Fibroblast of the aortic adventitia (primary cell): ENCODE results near the gene ADCY10. TPM values are rescaled to one million over a fixed set of nuclear protein-coding genes. Genes with fewer than 3 reads are reported as not detected.
A peak's percentile ranks its signal among the peaks of the same experiment; 100 is the strongest.

Experiments used
- DNase-seq: peaks from one replicate; pipeline ENCODE4 v3.0.0-alpha.2; 2010; ENCODE audit warnings: low read depth
- H3K4me3 ChIP-seq: 2 replicates; pipeline ENCODE4 v1.5.1; 2011; ENCODE audit warnings: low read depth, mild to moderate bottlenecking, control low read depth, low read length, moderate library complexity
- CTCF ChIP-seq: IDR thresholded peaks from 2 replicates; pipeline ENCODE4 v1.5.1; 2011; ENCODE audit warnings: mild to moderate bottlenecking, low read length, control low read depth, inconsistent platforms; ENCODE audit not compliant: insufficient read depth
- total RNA-seq: library from RNA; depleted of rRNA; stranded (reverse); fragments of >200 nt; gene quantifications from 2 replicates; pipeline ENCODE4 v1.2.3, GENCODE V29; 2012; ENCODE audit warnings: low replicate concordance

ADCY10 gene
- total RNA-seq, 1 donor, result 0.09 TPM

GRCh38 chr1:167862432-167863076 lies 51.4 kb downstream of the ADCY10 start:
- H3K4me3 ChIP-seq, result no peak overlapping the region
- DNase-seq, result peak; percentile 34
- no peak for TF ChIP-seq CTCF

GRCh38 chr1:167861664-167862381 lies 52.1 kb downstream of the ADCY10 start:
- no peak for TF ChIP-seq CTCF
- no peak overlapping the region for H3K4me3 ChIP-seq
- DNase-seq, result no peak

DNA sequence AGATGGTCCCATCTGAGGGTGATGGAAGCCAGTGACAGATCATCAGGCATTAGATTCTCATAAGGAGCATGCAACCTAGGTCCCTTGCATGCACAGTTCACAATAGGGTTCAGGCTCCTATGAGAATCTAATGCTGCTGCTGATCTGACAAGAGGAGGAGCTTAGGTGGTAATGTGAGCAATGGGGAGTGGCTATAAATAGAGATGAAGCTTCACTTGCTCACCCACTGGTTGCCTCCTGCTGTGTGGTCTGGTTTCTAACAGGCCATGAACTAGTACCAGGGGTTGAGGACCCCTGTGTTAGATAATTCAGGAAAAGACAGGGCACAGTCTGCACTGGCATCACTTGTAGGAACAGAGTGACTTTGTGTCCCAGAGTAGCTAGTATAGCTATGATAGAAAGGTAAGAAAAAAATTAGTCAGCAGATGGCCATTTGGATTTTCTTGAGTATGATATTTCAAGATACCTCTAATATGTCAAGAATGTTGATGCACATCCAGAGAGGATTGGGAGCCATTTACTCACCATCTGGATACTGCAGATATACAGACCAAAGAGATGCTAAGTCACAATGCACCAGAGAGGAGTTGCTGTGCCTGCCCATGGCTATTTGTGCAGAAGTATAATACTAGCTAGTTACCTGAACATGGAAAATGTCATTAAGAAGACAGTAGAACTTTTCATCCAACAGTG lies 53.6 kb downstream of the ADCY10 start:
- no peak for TF ChIP-seq CTCF
- H3K4me3 ChIP-seq, result no peak overlapping the region
- peak; percentile 31 for DNase-seq

- DNase-seq, result no peak
- TF ChIP-seq CTCF, result no peak
- H3K4me3 ChIP-seq, result no peak overlapping the region
Observed at GRCh38 chr1:167856711-167857418, 57.1 kb downstream of the ADCY10 start.

DNA sequence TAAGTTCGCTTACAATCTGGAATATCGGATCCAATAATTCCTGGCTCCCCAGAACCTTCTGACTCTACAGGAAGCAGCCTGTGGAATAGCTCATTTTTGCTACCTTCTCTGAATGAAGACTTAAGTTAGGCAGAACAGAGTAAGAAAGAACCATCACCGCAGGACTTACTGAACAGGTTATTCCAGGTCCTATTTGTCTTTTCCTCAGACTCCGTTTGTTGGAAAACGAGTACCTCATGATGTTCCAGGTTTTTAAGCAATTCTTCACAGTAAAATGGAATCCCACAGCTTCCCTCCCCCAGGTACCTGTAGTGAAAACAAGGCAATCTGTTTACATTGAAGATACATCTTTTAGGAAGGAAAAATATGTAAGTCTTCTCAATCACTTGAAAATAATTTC lies 59.8 kb downstream of the ADCY10 start:
- H3K4me3 ChIP-seq, result no peak overlapping the region
- no peak for DNase-seq
- TF ChIP-seq CTCF, result no peak

DNA sequence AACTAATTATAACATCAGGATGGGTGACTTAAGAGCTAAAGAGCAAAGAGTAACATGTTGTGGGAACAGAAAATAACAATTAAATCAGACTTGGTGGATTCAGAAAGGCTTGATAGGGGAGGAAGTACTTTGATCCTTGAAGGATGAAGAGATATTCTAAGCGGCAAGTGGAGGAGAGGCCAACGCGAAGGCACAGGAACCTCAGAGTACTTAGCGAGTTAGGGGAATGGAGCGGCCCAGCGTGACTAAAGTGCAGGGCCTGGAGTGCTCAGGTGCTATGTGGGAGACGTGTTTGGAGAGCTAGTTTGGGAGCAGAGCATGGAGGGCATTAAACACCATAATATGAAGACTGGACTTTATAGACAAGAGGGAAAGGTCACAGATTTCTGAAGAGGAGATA lies 64.3 kb downstream of the ADCY10 start:
- no peak for TF ChIP-seq CTCF
- no peak for DNase-seq
- no peak overlapping the region for H3K4me3 ChIP-seq
